Neuronal stem cell (in vitro differentiated cells): ENCODE data around the gene NR2F1.
A peak's percentile ranks its signal among the peaks of the same experiment; 100 is the strongest.

Experiments used
- DNase-seq: peaks from one replicate; pipeline ENCODE4 v3.0.0-alpha.2; 2013; ENCODE audit warnings: low spot score
- H2AFZ ChIP-seq: one replicate; pipeline ENCODE4 v1.6.1; 2013; ENCODE audit warnings: mild to moderate bottlenecking, low read length, inconsistent platforms
- H2AK5ac ChIP-seq: 2 replicates; pipeline ENCODE4 v1.6.1; 2013; ENCODE audit warnings: low read depth, mild to moderate bottlenecking, inconsistent platforms, low read length, moderate library complexity, mixed read lengths
- H2BK120ac ChIP-seq: 2 replicates; pipeline ENCODE4 v1.6.1; 2013; ENCODE audit warnings: low read depth, mild to moderate bottlenecking, inconsistent platforms, low read length, moderate library complexity, mixed read lengths
- H2BK12ac ChIP-seq: one replicate; pipeline ENCODE4 v1.6.1; 2013; ENCODE audit warnings: low read length, inconsistent platforms
- H2BK15ac ChIP-seq: 2 replicates; pipeline ENCODE4 v1.6.1; 2013; ENCODE audit warnings: mild to moderate bottlenecking, low read length, inconsistent platforms, mixed read lengths
- H2BK5ac ChIP-seq: one replicate; pipeline ENCODE4 v1.6.1; 2013; ENCODE audit warnings: inconsistent platforms, mild to moderate bottlenecking, low read length, moderate library complexity
- H3K14ac ChIP-seq: one replicate; pipeline ENCODE4 v1.6.1; 2013; ENCODE audit warnings: low read length, inconsistent platforms
- H3K18ac ChIP-seq: 2 replicates; pipeline ENCODE4 v1.6.1; 2013; ENCODE audit warnings: low read length, inconsistent platforms
- H3K23ac ChIP-seq: 2 replicates; pipeline ENCODE4 v1.6.1; 2013; ENCODE audit warnings: low read depth, mild to moderate bottlenecking, mixed read lengths, low read length, inconsistent platforms; ENCODE audit not compliant: poor library complexity
- H3K27ac ChIP-seq: replicated peaks from 3 replicates; pipeline ENCODE4 v1.5.1; 2013; ENCODE audit warnings: low read length, inconsistent platforms
- H3K27me3 ChIP-seq, 3 experiments: 2 replicates each; pipeline ENCODE4 v1.6.1; 2013; ENCODE audit warnings: low read length in 3 of 3, mild to moderate bottlenecking in 2 of 3, inconsistent platforms in 1 of 3, low read depth in 1 of 3, mixed read lengths in 1 of 3, moderate library complexity in 1 of 3; ENCODE audit not compliant: control insufficient read depth in 3 of 3, insufficient read depth in 3 of 3
- H3K36me3 ChIP-seq, 2 donors: replicated peaks in 1 of 2; 2 replicates each; pipeline ENCODE4 v1.6.1; 2013; ENCODE audit warnings: low read length in 2 of 2; ENCODE audit not compliant: control insufficient read depth in 2 of 2, insufficient read depth in 2 of 2
- H3K4ac ChIP-seq: 2 replicates; pipeline ENCODE4 v1.6.1; 2013; ENCODE audit warnings: inconsistent platforms, mild to moderate bottlenecking, low read length, moderate library complexity
- H3K4me1 ChIP-seq, 2 donors: 1 replicate in 1 of 2; 2 replicates in 1 of 2; pipeline ENCODE4 v1.6.1; 2013; ENCODE audit warnings: low read length in 2 of 2, low read depth in 1 of 2; ENCODE audit not compliant: control insufficient read depth in 2 of 2, insufficient read depth in 1 of 2
- H3K4me2 ChIP-seq: one replicate; pipeline ENCODE4 v1.6.1; 2013; ENCODE audit warnings: mild to moderate bottlenecking, low read length, inconsistent platforms; ENCODE audit not compliant: insufficient read depth, poor library complexity, severe bottlenecking
- H3K4me3 ChIP-seq, 2 donors: 2 replicates each; pipeline ENCODE4 v1.5.1; 2013; ENCODE audit warnings: low read length in 2 of 2, mild to moderate bottlenecking in 2 of 2, inconsistent platforms in 1 of 2, moderate library complexity in 1 of 2
- H3K79me1 ChIP-seq: one replicate; pipeline ENCODE4 v1.6.1; 2013; ENCODE audit warnings: low read depth, mild to moderate bottlenecking, inconsistent platforms, low read length, moderate library complexity
- H3K9ac ChIP-seq: one replicate; pipeline ENCODE4 v1.6.1; 2013; ENCODE audit warnings: mild to moderate bottlenecking, low read depth, low read length, inconsistent platforms; ENCODE audit not compliant: poor library complexity
- H3K9me3 ChIP-seq, 2 donors: replicated peaks in 1 of 2; 2 replicates each; pipeline versions ENCODE3 to v1.6.1; 2013; ENCODE audit warnings: low read length in 2 of 2, mild to moderate bottlenecking in 2 of 2, inconsistent platforms in 1 of 2, low read depth in 1 of 2, mixed read lengths in 1 of 2, moderate library complexity in 1 of 2; ENCODE audit not compliant: control insufficient read depth in 2 of 2, insufficient read depth in 1 of 2
- H4K8ac ChIP-seq: one replicate; pipeline ENCODE4 v1.6.1; 2013; ENCODE audit warnings: low read depth, mild to moderate bottlenecking, inconsistent platforms, low read length, moderate library complexity
- H4K91ac ChIP-seq: one replicate; pipeline ENCODE4 v1.6.1; 2013; ENCODE audit warnings: low read length, low read depth, mild to moderate bottlenecking, inconsistent platforms; ENCODE audit not compliant: poor library complexity
- WGBS, 2 donors: extraction: QIAGEN DNeasy Blood & Tissue Kit; methylation state at CpG; one replicate each; pipeline ENCODE4 v1.1.7; 2013; ENCODE audit warnings: missing lambda C conversion rate in 2 of 2, mixed read lengths in 1 of 2; ENCODE audit not compliant: insufficient read length in 2 of 2, insufficient replicate concordance in 1 of 2; ENCODE audit errors: extremely low coverage in 2 of 2; 5-methylcytosine and 5-hydroxymethylcytosine counted together

Gene NR2F1

DNA sequence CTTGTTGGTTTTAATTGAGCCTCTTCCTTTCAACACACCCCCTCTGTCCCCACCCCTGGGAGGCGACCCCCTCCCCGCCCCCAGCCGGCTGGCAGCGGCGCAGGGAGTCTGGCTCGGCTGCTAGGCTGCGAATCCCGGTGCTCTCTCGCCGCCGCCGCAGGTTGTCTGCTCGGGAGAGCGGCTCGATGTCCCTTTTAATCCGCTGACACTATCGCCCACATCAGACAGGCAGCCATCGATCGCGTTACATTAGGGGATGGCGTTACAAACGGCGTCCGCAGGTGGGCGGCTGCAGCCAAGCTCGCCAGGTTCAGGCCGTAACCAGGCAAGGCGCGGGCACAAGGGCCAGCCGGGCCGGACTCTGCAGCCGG lies 3.3 kb upstream of the NR2F1 start:
- peak overlapping the region; percentile 85 to 89 for H3K4me3 ChIP-seq
- no peaks in the 10 kb centered on the region for H3K27me3 ChIP-seq

GRCh38 chr5:93580063-93580926 lies 2.7 kb upstream of the NR2F1 start:
- peak overlapping the region; percentile 82 for H2BK15ac ChIP-seq
- H2AK5ac ChIP-seq, result peak overlapping the region; percentile 33
- H3K9ac ChIP-seq, result peak overlapping the region; percentile 96
- H2AFZ ChIP-seq, result peak overlapping the region; percentile 58
- no peaks in the 10 kb centered on the region for H3K9me3 ChIP-seq
- H3K27me3 ChIP-seq, result no peaks in the 10 kb centered on the region
- peak overlapping the region; percentile 85 to 89 for H3K4me3 ChIP-seq
- H3K18ac ChIP-seq, result peak overlapping the region; percentile 98
- H3K4me1 ChIP-seq, result peaks cover 23 to 38% of the 10 kb centered on the region in 2 donors
- WGBS, 2 donors, result no CpG with 5 or more reads among the region's 73 CpGs
- H4K8ac ChIP-seq, result no peak overlapping the region
- peak overlapping the region; percentile 35 for H2BK120ac ChIP-seq
- H3K4ac ChIP-seq, result peak overlapping the region; percentile 1
- peaks cover 0 to 3% of the 10 kb centered on the region in 2 donors for H3K36me3 ChIP-seq
- H4K91ac ChIP-seq, result peak overlapping the region; percentile 89
- H2BK5ac ChIP-seq, result peak overlapping the region; percentile 97
- H3K23ac ChIP-seq, result peak overlapping the region; percentile 81
- no peak for DNase-seq
- H3K27ac ChIP-seq, result peak overlapping the region; percentile 60
- H3K79me1 ChIP-seq, result peaks cover 9% of the 10 kb centered on the region
- peak overlapping the region; percentile 63 for H2BK12ac ChIP-seq
- peak overlapping the region; percentile 59 for H3K14ac ChIP-seq
- H3K4me2 ChIP-seq, result peak overlapping the region; percentile 97

More for the DNA sequence above, 3.3 kb upstream of the NR2F1 start:
- Histone ChIP-seq H3K9me3 (no peaks in the 10 kb centered on the region), H2BK12ac (peak overlapping the region; percentile 63), H2BK120ac (peak overlapping the region; percentile 13), H2AK5ac (peak overlapping the region; percentile 33), H3K14ac (peak overlapping the region; percentile 59), H3K27ac (peak overlapping the region; percentile 60), H3K9ac (peak overlapping the region; percentile 96), H4K8ac (no peak overlapping the region), H2AFZ (no peak overlapping the region), H2BK5ac (peak overlapping the region; percentile 97), H3K4me2 (peak overlapping the region; percentile 97), H3K79me1 (peaks cover 9% of the 10 kb centered on the region), H3K23ac (peak overlapping the region; percentile 57), H3K4ac (no peak overlapping the region), H2BK15ac (peak overlapping the region; percentile 82), H3K4me1 (peaks cover 27 to 44% of the 10 kb centered on the region in 2 donors), H4K91ac (peak overlapping the region; percentile 89), H3K36me3 (no peaks in the 10 kb centered on the region), H3K18ac (peak overlapping the region; percentile 98)
- WGBS, 2 donors, result no CpG with 5 or more reads among the region's 32 CpGs
- no peak for DNase-seq

DNA sequence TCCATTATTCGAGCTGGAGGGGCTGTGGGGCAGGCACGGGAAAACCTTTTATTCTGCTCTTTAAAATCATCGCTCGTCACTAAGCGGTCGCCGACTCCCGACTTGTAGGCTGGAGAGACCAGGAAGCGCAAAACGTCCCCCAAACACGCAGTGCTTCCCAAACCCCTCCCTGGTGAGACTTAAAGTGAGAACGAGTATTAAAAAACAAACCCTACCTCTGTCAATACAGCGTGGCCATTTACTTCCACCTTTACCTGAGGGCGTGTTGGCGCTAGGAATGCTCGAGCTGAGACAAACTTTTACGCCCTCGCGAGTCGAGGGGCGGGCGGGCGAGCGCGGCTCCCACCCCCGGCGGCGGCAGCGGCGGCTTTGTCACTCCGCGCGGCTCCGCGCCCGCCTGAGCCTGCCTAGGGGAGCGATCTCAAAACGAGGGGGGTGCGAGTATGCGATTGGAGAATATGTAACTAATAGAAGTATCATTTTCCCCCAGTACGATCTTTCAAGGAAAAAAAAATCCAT lies 2.0 kb upstream of the NR2F1 start, which contains the start of gene NR2F1-AS1:
NR2F1-AS1 (minus strand) TSS at position 293 of the 519 bp plus-strand sequence.
- Histone ChIP-seq H2AFZ (peak within 1 kb of the TSS; percentile 58), H4K91ac (peak within 1 kb of the TSS; percentile 89), H3K36me3 (peaks cover 0 to 9% of the 10 kb centered on the region in 2 donors), H3K9ac (peak within 1 kb of the TSS; percentile 96), H3K23ac (peak within 1 kb of the TSS; percentile 81), H2BK15ac (peak within 1 kb of the TSS; percentile 82), H2BK120ac (peak within 1 kb of the TSS; percentile 35), H3K14ac (peak within 1 kb of the TSS; percentile 59), H3K27me3 (no peaks in the 10 kb centered on the region), H3K4me3 (peak within 1 kb of the TSS; percentile 85 to 89), H4K8ac (no peak within 1 kb of the TSS), H3K9me3 (no peaks in the 10 kb centered on the region), H3K18ac (peak within 1 kb of the TSS; percentile 98), H3K4me1 (peaks cover 22 to 33% of the 10 kb centered on the region in 2 donors), H2BK5ac (peak within 1 kb of the TSS; percentile 97), H2BK12ac (peak within 1 kb of the TSS; percentile 73), H3K4ac (peak within 1 kb of the TSS; percentile 1), H2AK5ac (peak within 1 kb of the TSS; percentile 33), H3K79me1 (peaks cover 9% of the 10 kb centered on the region), H3K27ac (peak within 1 kb of the TSS; percentile 73), H3K4me2 (peak within 1 kb of the TSS; percentile 97)
- no peak for DNase-seq
- no CpG with 5 or more reads among the region's 41 CpGs for WGBS, 2 donors

DNA sequence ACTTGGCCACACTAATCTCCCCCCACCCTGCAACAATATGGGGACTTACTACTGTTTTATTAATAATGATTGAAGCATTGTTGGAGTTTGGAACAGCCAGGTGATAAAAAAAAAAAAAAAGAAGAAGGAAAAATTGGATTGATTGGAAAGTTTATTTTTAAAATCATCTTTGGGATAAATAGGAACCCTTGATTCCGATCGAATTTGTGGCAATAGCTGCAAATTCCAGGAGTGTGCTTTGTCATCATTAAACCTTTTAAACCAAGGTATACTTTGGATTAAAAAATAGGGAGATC lies 907 bp upstream of the NR2F1 start:
- no peak overlapping the region for H2BK15ac ChIP-seq
- H3K4me2 ChIP-seq, result peak overlapping the region; percentile 34
- no peak overlapping the region for H2AK5ac ChIP-seq
- peak overlapping the region; percentile 73 for H3K27ac ChIP-seq
- no peak overlapping the region for H3K18ac ChIP-seq
- no peak overlapping the region for H2BK120ac ChIP-seq
- H3K9me3 ChIP-seq, result no peaks in the 10 kb centered on the region
- H3K79me1 ChIP-seq, result peaks cover 9% of the 10 kb centered on the region
- H3K9ac ChIP-seq, result no peak overlapping the region
- H3K4ac ChIP-seq, result no peak overlapping the region
- no peak overlapping the region for H4K91ac ChIP-seq
- H3K4me1 ChIP-seq, result peaks cover 17 to 23% of the 10 kb centered on the region in 2 donors
- H2BK12ac ChIP-seq, result no peak overlapping the region
- H2BK5ac ChIP-seq, result no peak overlapping the region
- no CpG with 5 or more reads among the region's 2 CpGs for WGBS, 2 donors
- H3K27me3 ChIP-seq, result no peaks in the 10 kb centered on the region
- DNase-seq, result no peak
- H3K14ac ChIP-seq, result no peak overlapping the region
- H4K8ac ChIP-seq, result no peak overlapping the region
- peak overlapping the region in 1 of 2 donors; percentile 85 for H3K4me3 ChIP-seq
- H3K36me3 ChIP-seq, result peaks cover 0 to 20% of the 10 kb centered on the region in 2 donors
- H3K23ac ChIP-seq, result no peak overlapping the region
- no peak overlapping the region for H2AFZ ChIP-seq
